IMR-90 (cell line): ENCODE results near the gene DOCK4. TPM values are rescaled to one million over a fixed set of nuclear protein-coding genes. Genes with fewer than 3 reads are reported as not detected.

Source experiments
- ATAC-seq: fragments of 200-7000 bp; cut with Tn5 transposase; 2 replicates; pipeline ENCODE4 v1.9.1; 2020; ENCODE audit warnings: low read depth, mild to moderate bottlenecking, moderate library complexity
- BruUV-seq: library from RNA; stranded (reverse); fragments of 400-500 nt; replicated peaks from 2 replicates; lab custom pipeline; 2021; lab: Mats Ljungman, UMichigan
- CTCF ChIA-PET: fragments of 300-600 bp; formaldehyde crosslinking; extraction: SDS; loops from one replicate; lab custom pipeline; 2021; ENCODE audit warnings: antibody characterized with exemption; lab: Yijun Ruan, JAX
- POLR2A ChIA-PET: fragments of 300-600 bp; sonication (Branson Sonifier 250); formaldehyde crosslinking; loops from one replicate; lab custom pipeline; 2022; ENCODE audit warnings: antibody characterized with exemption; ENCODE audit not compliant: unreplicated experiment; lab: Charles Lee
- DNase-seq: peaks from one replicate; pipeline ENCODE4 v3.0.0; 2013
- H2AFZ ChIP-seq: replicated peaks from 2 replicates; pipeline ENCODE3; 2013; ENCODE audit warnings: low read length, mild to moderate bottlenecking; ENCODE audit not compliant: poor library complexity
- H2AK5ac ChIP-seq: 2 replicates; pipeline ENCODE4 v1.6.1; 2013; ENCODE audit warnings: low read depth, low read length, inconsistent platforms
- H2AK9ac ChIP-seq: replicated peaks from 2 replicates; pipeline ENCODE3; 2013; ENCODE audit warnings: mild to moderate bottlenecking, low read depth, low read length, moderate library complexity; ENCODE audit not compliant: poor library complexity
- H2BK120ac ChIP-seq: 2 replicates; pipeline ENCODE4 v1.6.1; 2013; ENCODE audit warnings: low read depth, low read length, inconsistent platforms
- H2BK15ac ChIP-seq: 3 replicates; pipeline ENCODE4 v1.6.1; 2013; ENCODE audit warnings: low read depth, low read length, inconsistent platforms
- H2BK20ac ChIP-seq: 2 replicates; pipeline ENCODE4 v1.6.1; 2013; ENCODE audit warnings: low read depth, mild to moderate bottlenecking, inconsistent platforms, low read length, moderate library complexity
- H2BK5ac ChIP-seq: 2 replicates; pipeline ENCODE4 v1.6.1; 2013; ENCODE audit warnings: mild to moderate bottlenecking, low read depth, low read length, inconsistent platforms; ENCODE audit not compliant: poor library complexity, severe bottlenecking
- H3K14ac ChIP-seq: replicated peaks from 2 replicates; pipeline ENCODE4 v1.6.1; 2013; ENCODE audit warnings: low read depth, low read length, inconsistent platforms
- H3K18ac ChIP-seq: 2 replicates; pipeline ENCODE4 v1.6.1; 2013; ENCODE audit warnings: low read depth, low read length, control low read depth
- H3K23ac ChIP-seq: 2 replicates; pipeline ENCODE4 v1.6.1; 2013; ENCODE audit warnings: low read depth, low read length, inconsistent platforms
- H3K27ac ChIP-seq: 2 replicates; pipeline ENCODE4 v1.5.1; 2013; ENCODE audit warnings: mild to moderate bottlenecking, control low read depth, low read length; ENCODE audit not compliant: insufficient read depth
- H3K27me3 ChIP-seq: 2 replicates; pipeline ENCODE4 v1.6.1; 2013; ENCODE audit warnings: low read length; ENCODE audit not compliant: control insufficient read depth, insufficient read depth
- H3K36me3 ChIP-seq: 2 replicates; pipeline ENCODE4 v1.6.1; 2013; ENCODE audit warnings: low read length, mixed read lengths; ENCODE audit not compliant: control insufficient read depth, insufficient read depth
- H3K4ac ChIP-seq: 2 replicates; pipeline ENCODE4 v1.6.1; 2013; ENCODE audit warnings: low read depth, low read length, inconsistent platforms
- H3K4me1 ChIP-seq: 2 replicates; pipeline ENCODE4 v1.6.1; 2013; ENCODE audit warnings: low read length, mixed read lengths; ENCODE audit not compliant: control insufficient read depth, insufficient read depth
- H3K4me2 ChIP-seq: 2 replicates; pipeline ENCODE4 v1.6.1; 2013; ENCODE audit warnings: low read depth, mild to moderate bottlenecking, control low read depth, low read length, moderate library complexity
- H3K4me3 ChIP-seq: 2 replicates; pipeline ENCODE4 v1.5.1; 2013; ENCODE audit warnings: low read depth, mild to moderate bottlenecking, control low read depth, low read length, moderate library complexity; ENCODE audit not compliant: insufficient read depth
- H3K56ac ChIP-seq: 2 replicates; pipeline ENCODE4 v1.6.1; 2013; ENCODE audit warnings: low read length, inconsistent platforms; ENCODE audit not compliant: insufficient read depth; ENCODE audit errors: extremely low read depth
- H3K79me1 ChIP-seq, 2 experiments: 2 replicates each; pipeline ENCODE4 v1.6.1; 2013; ENCODE audit warnings: low read length in 2 of 2, inconsistent platforms in 1 of 2, low read depth in 1 of 2
- H3K9ac ChIP-seq: 2 replicates; pipeline ENCODE4 v1.6.1; 2013; ENCODE audit warnings: low read depth, low read length, control low read depth
- H3K9me1 ChIP-seq: 2 replicates; pipeline ENCODE4 v1.6.1; 2013; ENCODE audit warnings: low read length, inconsistent platforms; ENCODE audit not compliant: insufficient read depth
- H3K9me3 ChIP-seq: 2 replicates; pipeline ENCODE4 v1.6.1; 2013; ENCODE audit warnings: low read length; ENCODE audit not compliant: control insufficient read depth, insufficient read depth
- H4K20me1 ChIP-seq: 2 replicates; pipeline ENCODE4 v1.6.1; 2013; ENCODE audit warnings: low read length, inconsistent platforms; ENCODE audit not compliant: insufficient read depth
- H4K5ac ChIP-seq: 2 replicates; pipeline ENCODE4 v1.6.1; 2013; ENCODE audit warnings: mild to moderate bottlenecking, low read depth, low read length, control low read depth
- H4K8ac ChIP-seq, 2 experiments: 2 replicates each; pipeline ENCODE4 v1.6.1; 2013; ENCODE audit warnings: low read depth in 2 of 2, low read length in 2 of 2, control low read depth in 1 of 2, inconsistent platforms in 1 of 2
- H4K91ac ChIP-seq: 2 replicates; pipeline ENCODE4 v1.6.1; 2013; ENCODE audit warnings: low read depth, low read length, inconsistent platforms; ENCODE audit not compliant: insufficient read depth
- BHLHE40 ChIP-seq: fragments of 150-350 bp; IDR thresholded peaks from 2 replicates; pipeline ENCODE4 v1.6.1; 2016; ENCODE audit warnings: mild to moderate bottlenecking, low read depth, low read length
- CEBPB ChIP-seq: IDR thresholded peaks from 2 replicates; pipeline ENCODE4 v1.6.1; 2012; ENCODE audit warnings: low read depth, low read length, improper control_type of control experiment
- CHD1 ChIP-seq: IDR thresholded peaks from 2 replicates; pipeline ENCODE4 v1.6.1; 2012; ENCODE audit warnings: low read depth, low read length, improper control_type of control experiment
- FOS ChIP-seq: fragments of 150-350 bp; IDR thresholded peaks from 2 replicates; pipeline ENCODE4 v1.6.1; 2016; ENCODE audit warnings: low read depth, low read length
- MAFK ChIP-seq: IDR thresholded peaks from 2 replicates; pipeline ENCODE4 v1.6.1; 2012; ENCODE audit warnings: low read depth, low read length, improper control_type of control experiment
- MAZ ChIP-seq: IDR thresholded peaks from 2 replicates; pipeline ENCODE4 v1.6.1; 2012; ENCODE audit warnings: low read depth, mild to moderate bottlenecking, low read length, improper control_type of control experiment, moderate library complexity, borderline replicate concordance
- MXI1 ChIP-seq: IDR thresholded peaks from 2 replicates; pipeline ENCODE4 v1.6.1; 2012; ENCODE audit warnings: low read depth, mild to moderate bottlenecking, low read length, moderate library complexity, borderline replicate concordance
- NFE2L2 ChIP-seq: fragments of 150-350 bp; IDR thresholded peaks from 2 replicates; pipeline ENCODE4 v1.6.1; 2016; ENCODE audit warnings: low read depth, mild to moderate bottlenecking, low read length
- POLR2A ChIP-seq: IDR thresholded peaks from 2 replicates; pipeline ENCODE4 v1.6.1; 2012; ENCODE audit warnings: mild to moderate bottlenecking, low read depth, low read length
- RAD21 ChIP-seq: IDR thresholded peaks from 2 replicates; pipeline ENCODE4 v1.6.1; 2012; ENCODE audit warnings: low read length, improper control_type of control experiment
- RCOR1 ChIP-seq: IDR thresholded peaks from 2 replicates; pipeline ENCODE4 v1.6.1; 2012; ENCODE audit warnings: mild to moderate bottlenecking, low read length, improper control_type of control experiment; ENCODE audit not compliant: insufficient replicate concordance
- RFX5 ChIP-seq: IDR thresholded peaks from 2 replicates; pipeline ENCODE4 v1.8.0; 2012; ENCODE audit warnings: low read depth, mild to moderate bottlenecking, low read length, moderate library complexity
- SMC3 ChIP-seq: fragments of 150-350 bp; IDR thresholded peaks from 2 replicates; pipeline ENCODE4 v1.6.1; 2016; ENCODE audit warnings: low read depth, mild to moderate bottlenecking, antibody characterized with exemption, low read length, moderate library complexity
- USF2 ChIP-seq: fragments of 150-350 bp; IDR thresholded peaks from 2 replicates; pipeline ENCODE4 v1.6.1; 2017; ENCODE audit warnings: mild to moderate bottlenecking, antibody characterized with exemption, low read length, low read depth
- WGBS, 2 experiments: methylation state at CpG; one replicate each; pipeline versions ENCODE4 v1.1.5 to v1.1.7; 2013; ENCODE audit warnings: missing lambda C conversion rate in 2 of 2; ENCODE audit not compliant: insufficient read length in 1 of 2; ENCODE audit errors: extremely low coverage in 2 of 2; 5-methylcytosine and 5-hydroxymethylcytosine counted together
- dilution Hi-C: fragments of 300-500 bp; cut with HindIII; formaldehyde crosslinking; loops from one replicate; pipeline ENCODE4 v1.14.3; 2018; ENCODE audit warnings: low sequenced_read_pairs; ENCODE audit not compliant: unreplicated experiment
- in situ Hi-C: fragments of 300-500 bp; cut with MboI; formaldehyde crosslinking; loops from 3 replicates; pipeline ENCODE4 v1.14.3; 2019; ENCODE audit warnings: low sequenced_read_pairs, inconsistent platforms, mixed read lengths
- intact Hi-C: fragments of 100-400 bp; cut with micrococcal nuclease; formaldehyde crosslinking; loops from 2 replicates; pipeline ENCODE4 v1.10.0; 2022
- polyA plus RNA-seq, 3 experiments: library from polyadenylated mRNA; depleted of rRNA; stranded (reverse); fragments of >200 nt; gene quantifications; 2 replicates each; pipeline ENCODE4 v1.2.3, GENCODE V29; 2012; ENCODE audit warnings: low replicate concordance in 1 of 3
- total RNA-seq: library from RNA; depleted of rRNA; stranded (reverse); fragments of >200 nt; gene quantifications from 2 replicates; pipeline ENCODE4 v1.2.3, GENCODE V29; 2012
- TF ChIP-seq, protein P1 (sequence below): conservative IDR thresholded peaks from 2 replicates; pipeline ENCODE4 v1.5.1; 2012; ENCODE audit warnings: mild to moderate bottlenecking, low read depth, low read length, improper control_type of control experiment
- TF ChIP-seq, protein P2 (sequence below): fragments of 150-350 bp; IDR thresholded peaks from 2 replicates; pipeline ENCODE4 v1.6.1; 2016; ENCODE audit warnings: low read depth, mild to moderate bottlenecking, low read length, moderate library complexity, borderline replicate concordance

DOCK4 gene
- total and polyA plus RNA-seq, 2 of the 4 experiments (the other 2 are of a cell fraction): 4.4 to 12.2 TPM

DNA sequence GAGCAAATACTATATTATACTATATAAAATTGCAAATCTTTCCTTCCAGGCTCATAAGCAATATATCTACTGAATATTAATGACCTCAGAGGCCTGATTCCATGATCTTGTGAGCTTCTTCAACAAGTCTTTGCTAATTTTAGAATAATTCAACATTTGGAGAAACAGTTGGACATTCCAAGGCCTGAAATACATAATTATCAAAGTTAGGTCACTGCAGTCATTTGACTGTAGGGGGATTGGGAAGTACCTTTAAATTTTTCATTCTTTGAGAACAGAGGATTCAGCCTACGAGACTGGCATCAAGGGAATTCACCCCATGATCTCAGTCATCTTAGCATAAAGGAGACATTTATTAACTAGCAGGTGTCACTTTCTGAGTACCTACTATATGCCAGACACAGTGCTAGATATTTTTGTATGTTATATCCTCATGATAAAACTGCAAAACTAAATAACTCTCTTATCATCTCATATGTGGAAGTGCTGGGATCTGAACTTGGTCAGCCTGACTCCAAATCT lies 85.4 kb downstream of the DOCK4 start:
- Histone ChIP-seq H3K27ac (no peak overlapping the region), H2BK15ac (no peak overlapping the region), H3K23ac (no peak overlapping the region), H2AFZ (no peak overlapping the region), H3K9me3 (no peaks in the 10 kb centered on the region), H2AK9ac (no peak overlapping the region), H3K79me1 (peaks cover 3 to 11% of the 10 kb centered on the region in 2 experiments; a peak in 3 of 4 replicates), H2BK120ac (no peak overlapping the region), H3K18ac (no peak overlapping the region), H4K91ac (no peak overlapping the region), H3K14ac (no peak overlapping the region), H4K8ac (no peak overlapping the region), H3K4ac (no peak overlapping the region), H3K4me1 (peaks cover 3% of the 10 kb centered on the region; the same call in 1 of the 2 replicates), H2BK5ac (no peak overlapping the region), H2AK5ac (no peak overlapping the region), H3K9me1 (no peaks in the 10 kb centered on the region), H3K56ac (no peak overlapping the region), H3K36me3 (no peaks in the 10 kb centered on the region), H2BK20ac (no peak overlapping the region), H3K27me3 (no peaks in the 10 kb centered on the region), H3K4me3 (no peak overlapping the region), H3K4me2 (no peak overlapping the region), H4K20me1 (no peaks in the 10 kb centered on the region), H3K9ac (no peak overlapping the region), H4K5ac (no peak overlapping the region)
- in situ Hi-C loops (no loop called here), intact Hi-C loops (no loop called here), dilution Hi-C loops (no loop called here)
- ChIA-PET POLR2A (no interaction called here), CTCF (interaction anchor here (0.6 kb wide), 1 partner anchor 182 kb away, joined by 3 read pairs; no protein-coding TSS in a partner anchor)
- BruUV-seq: no TSS peak
- WGBS, 2 experiments: no CpG with 5 or more reads among the region's 1 CpG
- DNase-seq (no peak), ATAC-seq (no peak)
- TF ChIP-seq NFE2L2 (no peak), BHLHE40 (no peak), CHD1 (no peak), FOS (no peak), CEBPB (no peak), MXI1 (no peak), POLR2A (no peak), MAFK (no peak), RAD21 (no peak), MAZ (no peak), USF2 (no peak), RCOR1 (no peak), SMC3 (no peak), RFX5 (no peak)
- TF ChIP-seq, protein P1, sequence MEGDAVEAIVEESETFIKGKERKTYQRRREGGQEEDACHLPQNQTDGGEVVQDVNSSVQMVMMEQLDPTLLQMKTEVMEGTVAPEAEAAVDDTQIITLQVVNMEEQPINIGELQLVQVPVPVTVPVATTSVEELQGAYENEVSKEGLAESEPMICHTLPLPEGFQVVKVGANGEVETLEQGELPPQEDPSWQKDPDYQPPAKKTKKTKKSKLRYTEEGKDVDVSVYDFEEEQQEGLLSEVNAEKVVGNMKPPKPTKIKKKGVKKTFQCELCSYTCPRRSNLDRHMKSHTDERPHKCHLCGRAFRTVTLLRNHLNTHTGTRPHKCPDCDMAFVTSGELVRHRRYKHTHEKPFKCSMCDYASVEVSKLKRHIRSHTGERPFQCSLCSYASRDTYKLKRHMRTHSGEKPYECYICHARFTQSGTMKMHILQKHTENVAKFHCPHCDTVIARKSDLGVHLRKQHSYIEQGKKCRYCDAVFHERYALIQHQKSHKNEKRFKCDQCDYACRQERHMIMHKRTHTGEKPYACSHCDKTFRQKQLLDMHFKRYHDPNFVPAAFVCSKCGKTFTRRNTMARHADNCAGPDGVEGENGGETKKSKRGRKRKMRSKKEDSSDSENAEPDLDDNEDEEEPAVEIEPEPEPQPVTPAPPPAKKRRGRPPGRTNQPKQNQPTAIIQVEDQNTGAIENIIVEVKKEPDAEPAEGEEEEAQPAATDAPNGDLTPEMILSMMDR: no peak
- TF ChIP-seq, protein P2, sequence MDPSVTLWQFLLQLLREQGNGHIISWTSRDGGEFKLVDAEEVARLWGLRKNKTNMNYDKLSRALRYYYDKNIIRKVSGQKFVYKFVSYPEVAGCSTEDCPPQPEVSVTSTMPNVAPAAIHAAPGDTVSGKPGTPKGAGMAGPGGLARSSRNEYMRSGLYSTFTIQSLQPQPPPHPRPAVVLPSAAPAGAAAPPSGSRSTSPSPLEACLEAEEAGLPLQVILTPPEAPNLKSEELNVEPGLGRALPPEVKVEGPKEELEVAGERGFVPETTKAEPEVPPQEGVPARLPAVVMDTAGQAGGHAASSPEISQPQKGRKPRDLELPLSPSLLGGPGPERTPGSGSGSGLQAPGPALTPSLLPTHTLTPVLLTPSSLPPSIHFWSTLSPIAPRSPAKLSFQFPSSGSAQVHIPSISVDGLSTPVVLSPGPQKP: no peak
